Measurements from ENCODE around the gene SAMD4A.

The SAMD4A gene

DNA sequence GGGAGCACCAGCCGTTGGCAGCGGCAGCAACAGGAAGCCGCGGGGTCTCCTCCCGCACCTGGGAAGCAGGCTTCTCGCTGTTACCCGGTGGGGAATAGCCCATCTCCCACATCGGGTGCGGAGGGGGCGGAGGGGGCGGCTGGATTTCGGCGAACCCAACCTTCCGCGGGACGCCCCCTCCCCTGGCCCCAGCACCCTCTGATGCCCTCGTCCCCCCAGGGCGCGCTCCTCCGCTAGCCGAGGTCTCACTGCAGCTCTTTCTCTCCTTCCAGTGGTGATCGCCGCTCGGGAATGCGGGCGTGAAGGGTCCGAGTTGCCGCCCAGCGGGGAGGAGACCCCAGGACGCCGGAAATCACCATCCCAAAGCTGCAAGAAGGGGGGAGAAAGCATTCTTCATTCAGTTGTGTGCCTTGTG is 303 bp downstream of the SAMD4A start:
- DNase-seq: peak in 2 of 4 experiments; percentile 3 to 21

DNA sequence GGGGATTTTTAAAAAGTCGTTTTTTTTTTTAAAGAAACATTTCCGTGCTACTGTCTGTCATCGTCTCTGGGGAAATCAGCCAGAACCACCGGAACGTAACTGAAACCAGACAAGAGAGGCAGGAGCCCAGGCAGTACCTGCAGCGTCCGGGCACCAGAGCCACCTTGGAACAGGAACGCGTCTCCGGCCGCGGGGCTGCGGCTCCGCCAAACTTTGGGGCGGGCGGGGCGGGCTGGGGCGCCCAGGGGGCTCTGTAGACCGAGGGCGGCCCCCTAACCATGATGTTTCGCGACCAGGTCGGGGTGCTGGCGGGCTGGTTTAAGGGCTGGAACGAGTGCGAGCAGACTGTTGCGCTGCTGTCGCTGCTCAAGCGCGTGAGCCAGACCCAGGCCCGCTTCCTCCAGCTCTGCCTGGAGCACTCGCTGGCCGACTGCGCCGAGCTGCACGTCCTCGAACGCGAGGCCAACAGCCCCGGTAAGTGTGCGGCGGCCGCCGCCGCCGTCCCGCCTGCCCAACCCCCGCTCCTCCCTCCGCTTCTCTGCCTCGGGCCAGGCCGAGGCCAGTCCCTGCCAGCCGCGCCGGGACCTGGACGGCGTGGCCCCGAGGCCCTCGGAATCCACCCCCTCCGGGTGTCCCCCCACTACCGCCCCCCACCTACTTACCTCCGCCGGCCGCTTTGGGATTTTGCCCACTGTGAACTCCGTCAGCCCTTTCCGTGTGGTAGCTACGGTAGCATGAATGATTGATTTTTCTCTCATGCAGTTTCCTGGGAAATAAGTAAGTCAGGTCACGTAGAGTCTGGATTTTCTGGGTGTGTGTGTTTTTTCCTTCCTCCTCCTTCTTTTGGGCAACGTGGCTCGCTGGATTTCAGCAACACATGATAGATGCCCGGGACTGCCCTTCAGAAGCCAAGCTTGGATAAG is 972 bp downstream of the SAMD4A start:
- DNase-seq: peak; percentile 29 to 69 (median 58)

GRCh38 chr14:54568821-54569595 is 2.1 kb downstream of the SAMD4A start:
- DNase-seq: peak; percentile 8 to 39 (median 22)

- DNase-seq: no peak
Observed at GRCh38 chr14:54570047-54570446, 3.1 kb downstream of the SAMD4A start.

GRCh38 chr14:54570631-54571415 is 3.9 kb downstream of the SAMD4A start:
- peak in 2 of 4 experiments; percentile 26 to 47 for DNase-seq

DNA sequence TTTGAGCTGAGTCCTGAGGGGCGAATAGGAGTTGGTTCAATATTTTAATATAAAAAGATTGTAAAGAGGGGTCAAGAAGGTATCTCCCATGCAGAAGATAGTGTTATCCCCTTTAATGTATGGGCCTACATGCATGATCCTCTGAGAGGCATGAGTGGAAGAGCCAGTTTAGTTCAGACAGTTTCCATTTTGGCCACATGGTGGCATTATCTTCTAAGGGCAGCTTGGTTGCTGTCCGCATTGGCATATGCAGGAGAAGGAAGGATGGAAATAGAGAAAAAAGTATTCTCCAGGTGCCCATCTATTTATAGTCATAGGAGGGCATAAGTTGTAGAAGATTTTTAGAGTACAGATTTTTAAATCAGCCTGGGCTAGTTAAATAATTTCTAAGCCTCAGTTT is 5.4 kb downstream of the SAMD4A start:
- peak; percentile 35 to 57 (median 43) for DNase-seq

- no peak for DNase-seq
Observed at GRCh38 chr14:54574528-54574927, 7.6 kb downstream of the SAMD4A start.

DNA sequence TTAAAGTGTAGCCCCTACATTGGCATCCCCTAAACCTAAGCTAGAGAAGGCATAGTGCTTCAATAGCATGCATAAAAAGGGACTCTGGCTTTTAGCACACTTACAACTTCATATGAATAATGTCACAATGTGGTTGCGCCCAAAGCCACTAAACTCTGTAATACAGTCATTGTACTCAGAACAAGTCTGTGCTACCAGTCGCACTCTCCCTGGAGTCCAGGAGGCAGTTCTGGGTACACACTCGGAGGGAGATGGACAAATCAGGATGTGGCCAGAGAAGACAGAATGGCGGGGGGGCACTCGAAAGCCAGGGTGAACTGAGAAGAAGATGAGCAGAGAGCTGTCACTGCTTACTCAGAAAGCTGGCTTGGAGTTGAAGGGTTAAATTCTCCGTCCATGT is 10.6 kb downstream of the SAMD4A start:
- DNase-seq: no peak

DNA sequence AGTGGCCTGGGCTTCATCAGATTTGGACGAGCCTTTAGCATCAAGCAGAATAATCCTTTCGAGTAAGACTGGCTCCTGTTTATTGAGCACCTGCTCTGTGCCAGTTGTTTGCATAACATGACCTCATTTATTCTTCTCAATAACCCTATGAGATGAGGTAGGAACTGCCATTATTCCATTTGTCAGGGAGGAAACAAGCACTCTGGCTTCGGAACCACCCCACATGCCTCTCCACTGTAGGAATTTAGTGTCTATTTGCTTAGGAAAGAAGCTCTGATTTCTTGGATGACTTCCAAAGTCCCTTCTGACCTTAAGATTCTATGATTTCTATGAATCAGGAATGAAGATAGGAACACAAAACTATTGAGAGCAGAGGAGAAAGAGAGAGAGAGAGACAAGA is 11.0 kb downstream of the SAMD4A start:
- DNase-seq: no peak

DNA sequence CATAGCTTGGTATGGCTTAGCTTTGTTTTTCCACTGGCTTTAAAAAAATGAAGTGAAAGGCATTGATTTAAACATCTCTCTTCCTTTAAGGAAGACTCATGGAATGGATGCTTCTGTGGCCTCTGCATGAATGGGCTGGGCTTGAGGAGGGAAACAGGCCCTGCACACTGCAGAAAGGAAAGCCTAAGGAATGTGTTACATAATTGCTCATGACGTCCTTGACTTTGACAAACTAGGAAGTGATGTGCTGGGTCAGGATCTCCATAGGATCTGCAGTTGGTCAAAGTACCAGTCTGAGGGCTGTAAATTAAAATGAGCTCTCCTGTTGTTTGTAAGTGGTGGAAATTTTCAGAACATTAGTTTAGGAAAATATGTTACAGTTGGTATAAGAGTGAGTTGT is 12.7 kb downstream of the SAMD4A start:
- peak; percentile 65 to 82 (median 76) for DNase-seq

- DNase-seq: no peak
Observed at GRCh38 chr14:54580933-54581332, 14.0 kb downstream of the SAMD4A start.

GRCh38 chr14:54582334-54582733 is 15.4 kb downstream of the SAMD4A start:
- DNase-seq: no peak

GRCh38 chr14:54584097-54584496 is 17.2 kb downstream of the SAMD4A start:
- no peak for DNase-seq

DNA sequence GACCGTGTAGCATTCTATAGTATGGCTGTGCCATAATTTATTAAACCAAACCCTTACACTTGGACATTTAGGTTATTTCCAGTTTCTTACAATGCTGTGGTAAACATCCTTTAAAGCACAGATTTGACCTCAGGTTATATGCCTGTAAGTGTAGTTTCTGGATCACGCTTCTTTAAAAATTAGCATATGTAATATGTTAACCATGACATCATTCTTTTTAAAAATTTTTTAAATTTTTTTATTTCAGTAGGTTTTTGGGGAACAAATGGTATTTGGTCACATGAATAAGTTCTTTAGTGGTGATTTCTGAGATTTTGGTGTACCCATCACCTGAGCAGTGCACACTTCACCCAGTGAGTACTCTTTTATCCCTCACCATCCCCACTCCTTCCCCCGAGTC is 18.3 kb downstream of the SAMD4A start:
- no peak for DNase-seq

- no peak for DNase-seq
Observed at GRCh38 chr14:54589076-54589475, 22.1 kb downstream of the SAMD4A start.

- DNase-seq: no peak
Observed at GRCh38 chr14:54589843-54590242, 22.9 kb downstream of the SAMD4A start.

- DNase-seq: no peak
Observed at GRCh38 chr14:54590481-54590880, 23.6 kb downstream of the SAMD4A start.

DNA sequence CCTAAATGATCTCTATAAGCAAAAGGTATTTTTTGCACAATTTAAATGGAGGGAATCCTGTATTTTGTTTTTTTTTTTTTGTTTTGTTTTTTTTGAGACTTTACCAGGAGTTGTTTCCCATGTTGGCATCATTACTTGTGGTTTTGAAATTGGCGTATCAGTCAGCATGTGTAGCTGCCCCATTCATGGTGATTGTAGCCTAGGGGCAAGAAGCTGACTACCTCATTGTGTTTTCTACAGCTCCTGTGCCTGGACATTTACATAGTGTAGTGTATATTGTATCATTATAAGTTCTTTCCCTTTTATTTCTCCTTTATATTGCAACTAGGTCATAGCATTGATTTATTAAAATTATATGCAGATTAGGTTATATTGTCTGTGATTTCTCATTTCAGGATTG is 24.5 kb downstream of the SAMD4A start:
- DNase-seq: no peak

GRCh38 chr14:54591866-54592265 is 24.9 kb downstream of the SAMD4A start:
- DNase-seq: no peak

GRCh38 chr14:54593860-54594259 is 26.9 kb downstream of the SAMD4A start:
- peak in 1 of 4 experiments; percentile 14 for DNase-seq

- DNase-seq: no peak
Observed at GRCh38 chr14:54594537-54594936, 27.6 kb downstream of the SAMD4A start.

GRCh38 chr14:54597795-54598443 is 31.0 kb downstream of the SAMD4A start:
- peak; percentile 7 to 63 (median 36) for DNase-seq

Data from suppressor macrophage (primary cell).